HepG2 (cell line): ENCODE measurements around the gene YY1. TPM values are rescaled to one million over a fixed set of nuclear protein-coding genes. Genes with fewer than 3 reads are reported as not detected.

Experiments
- ARID3A ChIP-seq: IDR thresholded peaks from 2 replicates; pipeline ENCODE4 v1.6.1; 2012; ENCODE audit warnings: low read depth, low read length, improper control_type of control experiment
- CTCF ChIP-seq: sonication (generic); formaldehyde crosslinking; IDR thresholded peaks from 2 replicates; pipeline ENCODE4 v1.5.0; 2020; ENCODE audit warnings: mild to moderate bottlenecking, missing genetic modification reagents, moderate library complexity
- FOXA1 ChIP-seq, 2 experiments: fragments of 450-650 bp in 1 of 2; sonication (generic) in 1 of 2; formaldehyde crosslinking in 1 of 2; IDR thresholded peaks; 2 replicates each; pipeline versions ENCODE4 v1.4.0 to v1.6.1; 2016 to 2020; ENCODE audit warnings: missing genetic modification reagents in 1 of 2
- GATAD2A ChIP-seq: IDR thresholded peaks from 2 replicates; pipeline ENCODE4 v1.6.1; 2016
- NR2F6 ChIP-seq, 2 experiments: IDR thresholded peaks; 2 replicates each; pipeline ENCODE4 v1.6.1; 2016; ENCODE audit warnings: antibody characterized with exemption in 1 of 2, mild to moderate bottlenecking in 1 of 2
- RAD21 ChIP-seq: fragments of 450-650 bp; formaldehyde crosslinking; IDR thresholded peaks from 2 replicates; pipeline ENCODE4 v1.5.0; 2020; ENCODE audit warnings: mild to moderate bottlenecking
- RXRB ChIP-seq: IDR thresholded peaks from 2 replicates; pipeline ENCODE4 v1.6.1; 2016; ENCODE audit warnings: borderline replicate concordance, missing genetic modification reagents, missing compliant biosample characterization
- SMC3 ChIP-seq: IDR thresholded peaks from 2 replicates; pipeline ENCODE4 v1.6.1; 2011; ENCODE audit warnings: low read length, improper control_type of control experiment
- THAP9 ChIP-seq: sonication (generic); formaldehyde crosslinking; IDR thresholded peaks from 2 replicates; pipeline ENCODE4; 2020; ENCODE audit warnings: missing genetic modification reagents, mild to moderate bottlenecking, borderline replicate concordance
- USF2 ChIP-seq, 2 experiments: sonication (generic) in 1 of 2; formaldehyde crosslinking in 1 of 2; IDR thresholded peaks; 2 replicates each; pipeline versions ENCODE4 v1.5.1 to v1.6.1; 2011 to 2020; ENCODE audit warnings: borderline replicate concordance in 1 of 2, low read depth in 1 of 2, low read length in 1 of 2, mild to moderate bottlenecking in 1 of 2, missing genetic modification reagents in 1 of 2, moderate library complexity in 1 of 2
- ZNF331 ChIP-seq: sonication (generic); formaldehyde crosslinking; IDR thresholded peaks from 2 replicates; pipeline ENCODE4 v1.4.0; 2020; ENCODE audit warnings: missing genetic modification reagents
- polyA plus RNA-seq, 8 experiments: library from polyadenylated mRNA; depleted of rRNA in 3 of 8; stranded (reverse) in 7 of 8; unstranded in 1 of 8; fragments of >200 nt; fragmentation: Illumina TruSeq in 4 of 8; extraction: Trizol in 4 of 8; gene quantifications; 2 replicates each; pipeline versions ENCODE4 v1.2.1 to v1.2.3, GENCODE V29; 2011 to 2016; ENCODE audit warnings: low read depth in 4 of 8, missing spikeins in 1 of 8, mixed read lengths in 1 of 8; ENCODE audit not compliant: insufficient read depth in 1 of 8
- total RNA-seq, 5 experiments: library from RNA; depleted of rRNA; stranded (reverse); fragments of >200 nt; fragmentation: Illumina TruSeq; extraction: Trizol; gene quantifications; 2 replicates each; pipeline ENCODE4 v1.2.3, GENCODE V29; 2016; ENCODE audit warnings: low read depth in 1 of 5

YY1 gene
- total and polyA plus RNA-seq, 2 of the 13 experiments (the other 11 are each of a cell fraction or from before 2014, with no cell fraction given): 29.4 to 68.1 TPM

- TF ChIP-seq USF2 (IDR thresholded peaks at IDR 0.05; ENCODE audit: low read depth, low read length): no peak
- no peak for TF ChIP-seq USF2 (CRISPR knock-in tag; IDR thresholded peaks at IDR 0.05; ENCODE audit: borderline replicate concordance)
- TF ChIP-seq ARID3A: peak; percentile 74
- TF ChIP-seq SMC3: peak; percentile 53
- peak; percentile 33; the same call in 1 of the 2 replicates for TF ChIP-seq GATAD2A (CRISPR knock-in tag)
- TF ChIP-seq ZNF331 (CRISPR knock-in tag): 0 out of 2 replicates have a peak, but pooled peaks have one; percentile 10
- peak; percentile 60; the same call in 1 of the 2 replicates for TF ChIP-seq RXRB (CRISPR knock-in tag)
- TF ChIP-seq NR2F6 (IDR thresholded peaks at IDR 0.05): peak; percentile 56
- TF ChIP-seq NR2F6 (CRISPR knock-in tag; IDR thresholded peaks at IDR 0.05): peak; percentile 45; the same call in 1 of the 2 replicates
- 0 out of 2 replicates have a peak, but pooled peaks have one; percentile 19 for TF ChIP-seq RAD21 (CRISPR knock-in tag)
- TF ChIP-seq FOXA1 (IDR thresholded peaks at IDR 0.05): no peak
- TF ChIP-seq FOXA1 (CRISPR knock-in tag; IDR thresholded peaks at IDR 0.05): peak; percentile 30; the same call in 1 of the 2 replicates
- TF ChIP-seq CTCF (CRISPR knock-in tag): peak; percentile 66
- no peak for TF ChIP-seq THAP9 (CRISPR knock-in tag)
These were observed 8.0 kb downstream of the YY1 start (continued) for GRCh38 chr14:100246809-100247428.
